ENCODE measurements around the gene GABRA1. TPM values are rescaled to one million over a fixed set of nuclear protein-coding genes. Genes with fewer than 3 reads are reported as not detected.
A peak's percentile ranks its signal among the peaks of the same experiment; 100 is the strongest.

Gene GABRA1
- total RNA-seq, 1 experiment from 2014 or later = not detected

DNA sequence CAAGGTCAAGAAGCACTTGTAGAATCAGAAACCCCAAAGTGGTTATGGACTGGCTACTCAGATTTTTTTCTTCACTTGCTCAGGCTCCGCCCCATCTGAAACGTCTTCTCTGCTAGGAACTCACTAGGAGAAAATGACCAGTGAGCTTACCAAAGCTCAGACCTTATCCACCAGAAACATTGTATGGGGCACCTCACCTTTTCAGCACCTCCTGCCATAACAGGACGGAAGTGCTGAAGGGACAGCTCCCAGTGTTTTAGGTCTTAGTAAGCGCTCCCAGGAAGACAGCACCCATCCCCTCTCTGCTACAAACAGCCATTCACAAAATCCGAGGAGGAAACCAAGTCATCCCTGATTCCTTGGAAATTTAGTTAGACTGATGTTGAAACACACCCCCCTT lies 1.2 kb upstream of the GABRA1 start:
- H3K27ac ChIP-seq (ENCODE audit: insufficient read length, low read depth, low read length) = no peak overlapping the region
- Mint-ChIP-seq H3K27ac (no peak overlapping the region), H3K36me3 (ENCODE audit: insufficient read depth in 1 of 3, low read depth in 3 of 3) (no peaks in the 10 kb centered on the region), H3K4me3 (peak overlapping the region; percentile 69 to 86), H3K27me3 (ENCODE audit: low read depth) (peaks cover 43% of the 10 kb centered on the region), H3K4me1 (peaks cover 25 to 30% of the 10 kb centered on the region in 2 experiments), H3K9me3 (no peaks in the 10 kb centered on the region)
- no peak overlapping the region for H2AFZ ChIP-seq (ENCODE audit: low read length)
- H2BK5ac ChIP-seq (ENCODE audit: insufficient read length, low read length) = no peak overlapping the region
- no peak overlapping the region for H2BK12ac ChIP-seq (ENCODE audit: insufficient read length, low read depth, low read length)
- no peak overlapping the region for H2BK20ac ChIP-seq (ENCODE audit: low read depth, low read length, poor library complexity, severe bottlenecking)
- no peaks in the 10 kb centered on the region; the same call in 1 of the 2 replicates for H3K27me3 ChIP-seq (ENCODE audit: insufficient read depth, low read length)
- no peaks in the 10 kb centered on the region for H4K20me1 ChIP-seq (ENCODE audit: control insufficient read depth, insufficient read depth, insufficient read length)
- no peak overlapping the region for H2BK120ac ChIP-seq (ENCODE audit: low read depth, low read length, poor library complexity, severe bottlenecking)
- no CpG with 5 or more reads among the region's 5 CpGs for WGBS (ENCODE audit: extremely low coverage, insufficient read length, low lambda C conversion rate)
- H3K9me3 ChIP-seq (ENCODE audit: control insufficient read depth, low read depth, low read length) = no peaks in the 10 kb centered on the region
- no peak overlapping the region for H4K5ac ChIP-seq (ENCODE audit: insufficient read length, low read depth, low read length)
- H3K79me2 ChIP-seq (ENCODE audit: insufficient read depth, low read length) = no peaks in the 10 kb centered on the region
- no peaks in the 10 kb centered on the region for H3K79me1 ChIP-seq (ENCODE audit: insufficient read depth, low read depth, low read length, poor library complexity, severe bottlenecking)
- no peak overlapping the region for H2AK5ac ChIP-seq (ENCODE audit: insufficient read length, low read length)
- no peak overlapping the region for H2BK15ac ChIP-seq (ENCODE audit: low read depth, low read length)
- peaks cover 21% of the 10 kb centered on the region for H3K23me2 ChIP-seq (ENCODE audit: insufficient read length, low read depth, low read length, poor library complexity, severe bottlenecking)
- H3K56ac ChIP-seq (ENCODE audit: insufficient read length, low read depth, low read length) = no peak overlapping the region
- no peak overlapping the region for H3K9ac ChIP-seq (ENCODE audit: extremely low read depth, insufficient read length, low read length)
- H3K4me1 ChIP-seq (ENCODE audit: insufficient read depth, low read length) = no peaks in the 10 kb centered on the region; the same call in 1 of the 2 replicates
- no peak overlapping the region for H3K18ac ChIP-seq (ENCODE audit: insufficient read length, low read depth, low read length)
- no peak overlapping the region for H4K8ac ChIP-seq (replicated peaks; ENCODE audit: insufficient read length, low read depth, low read length)
- peak; percentile 80 for DNase-seq
- TF ChIP-seq CTCF (conservative IDR thresholded peaks at IDR 0.05) = no peak
- H3K23ac ChIP-seq (ENCODE audit: insufficient read length, low read depth, low read length) = no peak overlapping the region
- no peak overlapping the region for H3T11ph ChIP-seq (ENCODE audit: low read length)
- no peak overlapping the region for H4K91ac ChIP-seq (ENCODE audit: insufficient read length, low read depth, low read length)
- no peak overlapping the region for H3K4ac ChIP-seq (ENCODE audit: low read depth, low read length)
- no peak overlapping the region for H3K14ac ChIP-seq (ENCODE audit: insufficient read depth, low read length)
- H3K4me2 ChIP-seq (ENCODE audit: insufficient read depth, insufficient read length, low read length) = peak overlapping the region; percentile 84
